Subcutaneous adipose tissue (tissue), 4 donors: ENCODE measurements around the gene FBLIM1. TPM values are rescaled to one million over a fixed set of nuclear protein-coding genes. Genes with fewer than 3 reads are reported as not detected.

Source experiments
- total RNA-seq, 4 donors: library from RNA; depleted of rRNA; stranded (reverse); fragments of >200 nt; gene quantifications; one replicate each; pipeline ENCODE4 v1.1.0, GENCODE V29; 2016
- TF ChIP-seq, protein P1 (sequence below): fragments of 450-650 bp; IDR thresholded peaks from one replicate; pipeline ENCODE4 v1.5.1; 2016; ENCODE audit warnings: low read depth, mild to moderate bottlenecking, control low read depth, antibody characterized with exemption, moderate library complexity

FBLIM1 gene
- total RNA-seq, 4 donors from 2014 or later = 5.1 to 21.9 (median 14.9) TPM

DNA sequence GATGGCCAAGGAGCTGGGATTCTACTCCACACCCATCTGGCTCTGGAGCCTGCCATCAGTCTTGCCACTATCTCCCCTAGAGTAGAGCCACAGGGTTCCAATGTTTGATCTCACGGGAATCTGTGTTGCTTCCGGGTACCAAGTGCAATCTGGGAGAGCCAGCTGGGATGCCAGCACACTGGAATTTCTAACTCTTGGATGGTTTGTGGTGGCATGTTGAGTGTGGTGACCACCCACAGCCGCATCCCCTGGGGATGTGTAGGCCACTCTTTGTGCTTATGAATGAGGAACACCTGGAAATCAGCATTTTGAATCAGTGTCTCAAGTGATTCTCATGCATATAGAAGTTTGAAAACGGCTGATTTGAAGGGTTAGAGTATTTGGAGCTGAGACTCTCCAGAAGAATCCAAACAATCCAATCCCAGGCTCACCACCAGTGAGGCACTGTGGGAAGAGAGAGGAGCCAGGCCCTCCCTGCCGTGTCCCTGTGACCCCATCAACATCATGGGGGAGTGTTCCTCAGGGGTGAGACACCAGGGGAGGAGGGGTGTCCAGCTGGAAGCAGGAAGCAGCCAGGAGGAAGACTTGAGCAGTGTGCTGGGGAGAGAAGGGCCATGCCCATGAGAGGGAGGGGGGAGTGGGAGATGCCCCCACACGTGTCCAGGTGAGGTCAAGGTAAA is 13.4 kb downstream of the FBLIM1 start:
- TF ChIP-seq, protein P1, sequence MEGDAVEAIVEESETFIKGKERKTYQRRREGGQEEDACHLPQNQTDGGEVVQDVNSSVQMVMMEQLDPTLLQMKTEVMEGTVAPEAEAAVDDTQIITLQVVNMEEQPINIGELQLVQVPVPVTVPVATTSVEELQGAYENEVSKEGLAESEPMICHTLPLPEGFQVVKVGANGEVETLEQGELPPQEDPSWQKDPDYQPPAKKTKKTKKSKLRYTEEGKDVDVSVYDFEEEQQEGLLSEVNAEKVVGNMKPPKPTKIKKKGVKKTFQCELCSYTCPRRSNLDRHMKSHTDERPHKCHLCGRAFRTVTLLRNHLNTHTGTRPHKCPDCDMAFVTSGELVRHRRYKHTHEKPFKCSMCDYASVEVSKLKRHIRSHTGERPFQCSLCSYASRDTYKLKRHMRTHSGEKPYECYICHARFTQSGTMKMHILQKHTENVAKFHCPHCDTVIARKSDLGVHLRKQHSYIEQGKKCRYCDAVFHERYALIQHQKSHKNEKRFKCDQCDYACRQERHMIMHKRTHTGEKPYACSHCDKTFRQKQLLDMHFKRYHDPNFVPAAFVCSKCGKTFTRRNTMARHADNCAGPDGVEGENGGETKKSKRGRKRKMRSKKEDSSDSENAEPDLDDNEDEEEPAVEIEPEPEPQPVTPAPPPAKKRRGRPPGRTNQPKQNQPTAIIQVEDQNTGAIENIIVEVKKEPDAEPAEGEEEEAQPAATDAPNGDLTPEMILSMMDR = no peak

DNA sequence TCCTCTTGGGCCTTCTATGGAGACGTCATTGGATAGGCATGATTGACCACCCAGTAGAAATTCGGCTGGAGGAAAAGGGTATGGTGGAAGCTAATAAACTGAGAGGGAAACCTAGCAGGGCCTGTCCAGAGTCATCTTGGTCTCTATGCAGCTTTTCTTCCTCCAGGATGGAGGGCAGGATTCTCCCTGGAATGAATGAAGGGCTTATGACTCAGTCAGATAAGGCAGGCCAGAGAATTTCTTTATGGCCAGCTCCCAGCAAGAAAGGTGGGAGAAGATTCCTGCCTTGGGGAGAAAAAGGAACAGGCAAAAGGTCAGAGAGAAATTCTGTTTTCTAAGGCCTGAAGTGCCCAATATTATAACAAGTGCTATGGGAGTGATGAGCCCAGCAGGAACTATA is 17.1 kb downstream of the FBLIM1 start:
- TF ChIP-seq, protein P1 = no peak

DNA sequence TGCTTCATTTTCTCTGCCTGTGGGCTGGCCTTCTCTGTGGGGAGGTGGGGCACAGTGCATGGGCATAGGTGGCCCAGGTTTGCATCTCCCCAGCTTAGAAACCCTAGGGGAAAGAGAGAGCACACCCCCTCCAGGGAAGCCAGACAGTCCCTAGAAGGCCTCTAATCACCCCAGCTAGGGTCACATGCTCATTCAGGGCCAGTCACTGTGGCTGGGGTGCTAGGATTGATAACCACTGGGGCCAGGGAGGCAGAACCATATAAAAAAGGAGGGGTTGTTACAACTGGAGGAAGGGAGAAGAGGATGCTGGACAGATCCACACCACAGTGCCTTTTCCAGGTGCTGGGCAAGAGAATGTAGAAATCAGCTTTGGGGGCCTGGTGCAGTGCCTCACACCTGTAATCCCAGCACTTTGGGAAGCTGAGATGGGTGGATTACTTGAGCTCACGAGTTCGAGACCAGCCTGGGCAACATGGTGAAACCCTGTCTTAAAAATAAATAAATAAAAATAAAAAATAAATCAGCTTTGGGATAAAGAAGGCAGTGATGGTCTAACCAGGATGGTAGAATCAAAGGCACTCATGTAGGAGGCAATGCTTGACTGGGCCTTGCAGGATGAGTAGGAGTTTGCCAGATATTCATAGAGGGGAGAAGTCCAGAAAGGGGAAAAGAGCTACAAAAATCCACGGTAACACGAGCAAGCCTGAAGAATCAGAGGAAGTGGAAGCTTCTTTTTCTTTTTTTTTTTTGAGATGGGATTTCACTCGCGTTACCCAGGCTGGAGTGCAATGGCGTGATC is 19.5 kb downstream of the FBLIM1 start:
- TF ChIP-seq, protein P1 = no peak

DNA sequence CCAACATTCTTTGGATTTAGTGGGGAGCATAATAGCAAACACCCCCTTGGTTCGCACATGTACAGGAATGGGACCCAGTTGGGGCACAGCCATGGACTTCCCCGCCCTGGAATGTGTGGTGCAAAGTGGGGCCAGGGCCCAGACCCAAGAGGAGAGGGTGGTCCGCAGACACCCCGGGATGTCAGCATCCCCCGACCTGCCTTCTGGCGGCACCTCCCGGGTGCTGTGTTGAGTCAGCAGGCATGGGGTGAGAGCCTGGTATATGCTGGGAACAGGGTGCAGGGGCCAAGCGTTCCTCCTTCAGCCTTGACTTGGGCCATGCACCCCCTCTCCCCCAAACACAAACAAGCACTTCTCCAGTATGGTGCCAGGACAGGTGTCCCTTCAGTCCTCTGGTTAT is 27.1 kb downstream of the FBLIM1 start:
- TF ChIP-seq, protein P1 = no peak

DNA sequence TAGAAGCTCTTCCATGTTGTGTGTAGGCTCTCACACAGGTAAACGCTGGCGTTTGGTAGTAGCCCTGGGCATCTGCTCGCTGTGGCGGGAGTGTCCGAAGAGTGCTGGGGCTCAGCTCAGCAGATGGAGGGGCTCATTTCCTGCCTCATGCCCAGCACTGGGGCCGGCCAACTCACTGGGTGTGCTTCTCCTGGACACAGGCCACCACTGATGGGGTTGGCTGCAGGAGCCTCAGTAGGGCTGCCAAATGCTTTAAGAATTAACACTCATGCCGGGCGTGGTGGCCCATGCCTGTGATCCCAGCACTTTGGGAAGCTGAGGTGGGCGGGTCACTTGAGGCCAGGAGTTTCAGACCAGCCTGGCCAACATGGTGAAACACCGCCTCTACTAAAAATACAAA is 28.0 kb downstream of the FBLIM1 start:
- TF ChIP-seq, protein P1 = no peak

DNA sequence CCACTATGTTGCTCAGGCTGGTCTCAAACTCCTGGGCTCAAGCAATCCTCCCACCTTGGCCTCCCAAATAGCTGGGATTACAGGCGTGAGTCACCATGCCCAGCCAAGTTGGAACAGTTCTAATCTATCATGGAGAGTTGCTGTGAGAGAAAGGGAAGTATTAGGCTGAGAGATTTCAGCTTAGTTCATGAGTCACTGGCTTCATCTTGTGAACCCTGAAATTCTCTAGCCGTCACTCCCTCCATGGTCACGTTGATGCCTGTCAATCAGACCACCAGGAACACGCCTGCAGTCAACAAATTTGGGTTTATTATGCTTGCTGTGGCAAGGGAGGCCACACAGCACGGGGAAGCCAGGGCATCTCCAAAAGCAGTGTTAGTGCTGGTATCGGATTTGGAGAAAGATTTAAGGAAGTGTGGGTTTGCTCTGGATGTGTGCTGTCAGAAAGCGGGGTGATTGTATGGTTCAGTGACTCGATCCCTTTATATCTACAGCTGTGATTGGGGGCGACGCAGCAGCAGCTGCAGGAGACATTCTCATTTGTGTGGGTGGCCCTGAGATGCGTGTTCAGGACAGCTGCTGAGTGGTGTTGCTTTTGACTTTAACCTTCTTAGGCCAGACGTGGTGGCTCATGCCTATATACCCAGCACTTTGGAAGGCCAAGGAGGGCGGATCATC is 30.2 kb downstream of the FBLIM1 start:
- TF ChIP-seq, protein P1 = no peak

DNA sequence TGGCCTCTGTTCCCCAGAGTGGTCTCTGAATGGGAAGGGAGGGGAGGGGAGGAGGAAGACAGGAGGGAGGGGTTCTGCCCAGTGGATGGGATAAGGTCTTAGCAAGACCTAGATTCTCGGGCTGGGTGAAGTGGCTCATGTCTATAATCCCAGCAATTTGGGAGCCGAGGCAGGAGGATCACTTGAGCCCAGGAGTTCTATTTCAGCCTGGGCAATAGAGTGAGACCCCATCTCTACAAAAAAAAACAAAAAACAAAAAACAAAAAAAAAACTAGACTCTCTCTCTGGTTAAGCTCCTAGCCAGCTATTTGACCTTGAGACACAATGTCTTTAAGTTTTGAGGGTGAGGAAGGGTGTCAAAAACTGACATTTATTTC is 37.5 kb downstream of the FBLIM1 start:
- TF ChIP-seq, protein P1 = no peak
